Activated naive CD4-positive, alpha-beta T cell treated with anti-CD3 and anti-CD28 coated beads, Interleukin-2, amount 10 ng/mL, durations not matched to agents 7 days and 5 days (primary cell): ENCODE measurements around the gene CUL9.

Experiments
- CTCF ChIA-PET: fragments of 350-600 bp; sonication (Branson Sonifier 250); formaldehyde crosslinking; loops from one replicate; lab custom pipeline; 2021; ENCODE audit warnings: antibody characterized with exemption; lab: Charles Lee
- DNase-seq: peaks from one replicate; pipeline ENCODE4 v3.0.0-alpha.2; 2020
- H3K27ac Mint-ChIP-seq: one replicate; pipeline ENCODE4 v1.8.0; 2021; ENCODE audit warnings: mild to moderate bottlenecking, moderate library complexity, mixed read lengths
- H3K27me3 Mint-ChIP-seq: one replicate; pipeline ENCODE4 v1.8.0; 2021; ENCODE audit warnings: mild to moderate bottlenecking, mixed read lengths
- H3K36me3 Mint-ChIP-seq: one replicate; pipeline ENCODE4 v1.8.0; 2021; ENCODE audit warnings: mixed read lengths
- H3K4me1 Mint-ChIP-seq: one replicate; pipeline ENCODE4 v1.8.0; 2021; ENCODE audit warnings: mixed read lengths
- H3K4me3 Mint-ChIP-seq: one replicate; pipeline ENCODE4 v1.8.0; 2021; ENCODE audit warnings: mild to moderate bottlenecking, moderate library complexity, mixed read lengths
- H3K9me3 Mint-ChIP-seq: one replicate; pipeline ENCODE4 v1.8.0; 2021; ENCODE audit warnings: mixed read lengths

CUL9 gene

DNA sequence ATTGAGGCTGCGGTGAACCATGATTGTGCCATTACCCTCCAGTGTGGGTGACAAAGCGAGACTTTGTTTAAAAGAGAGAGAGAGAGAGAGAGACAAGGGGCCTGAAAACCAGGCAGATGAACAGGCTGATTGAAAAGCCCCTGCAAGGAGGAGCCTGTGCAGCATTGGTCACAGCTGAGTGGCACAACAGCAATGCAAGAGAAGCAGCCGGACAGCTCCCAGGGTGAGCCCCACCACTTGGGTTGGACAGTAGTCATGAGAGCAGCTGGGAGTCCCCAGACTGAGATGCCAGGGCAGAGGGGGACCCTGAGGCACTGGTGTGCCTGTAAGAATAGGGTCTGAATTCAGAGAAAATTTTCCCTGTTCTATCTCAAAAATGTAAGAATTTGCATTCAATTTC, 37.1 kb downstream of the CUL9 start:
- Mint-ChIP-seq H3K36me3 (peaks cover 26% of the 10 kb centered on the region), H3K27ac (no peak overlapping the region)

DNA sequence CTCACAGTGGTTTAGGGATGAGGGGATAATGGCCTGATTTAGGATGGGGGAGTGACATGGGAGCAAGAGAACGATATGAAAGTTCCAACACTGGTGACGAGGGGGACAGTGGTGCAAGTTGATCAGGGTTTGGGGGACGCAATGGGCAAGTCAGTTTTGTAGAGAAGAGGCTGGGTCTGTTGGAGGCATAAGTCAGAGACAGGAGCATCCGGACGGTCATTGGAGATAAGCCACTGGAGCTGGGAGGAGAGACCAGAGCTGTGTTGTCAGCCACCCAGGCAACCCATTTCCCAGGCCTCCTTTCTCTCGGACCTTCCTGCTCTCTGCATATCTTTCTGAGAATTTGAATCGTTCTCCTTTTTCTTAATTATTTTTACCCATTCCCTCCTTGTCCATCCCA, 37.8 kb downstream of the CUL9 start:
- Mint-ChIP-seq H3K36me3 (peaks cover 32% of the 10 kb centered on the region), H3K9me3 (no peaks in the 10 kb centered on the region), H3K27ac (no peak overlapping the region), H3K4me3 (no peak overlapping the region), H3K4me1 (peaks cover 22% of the 10 kb centered on the region), H3K27me3 (no peaks in the 10 kb centered on the region)
- DNase-seq: no peak
- CTCF ChIA-PET: no interaction called here

More for the DNA sequence above, 37.1 kb downstream of the CUL9 start:
- Mint-ChIP-seq H3K9me3 (no peaks in the 10 kb centered on the region), H3K27me3 (no peaks in the 10 kb centered on the region), H3K4me3 (no peak overlapping the region), H3K4me1 (peaks cover 15% of the 10 kb centered on the region)
- CTCF ChIA-PET: no interaction called here
- no peak for DNase-seq

DNA sequence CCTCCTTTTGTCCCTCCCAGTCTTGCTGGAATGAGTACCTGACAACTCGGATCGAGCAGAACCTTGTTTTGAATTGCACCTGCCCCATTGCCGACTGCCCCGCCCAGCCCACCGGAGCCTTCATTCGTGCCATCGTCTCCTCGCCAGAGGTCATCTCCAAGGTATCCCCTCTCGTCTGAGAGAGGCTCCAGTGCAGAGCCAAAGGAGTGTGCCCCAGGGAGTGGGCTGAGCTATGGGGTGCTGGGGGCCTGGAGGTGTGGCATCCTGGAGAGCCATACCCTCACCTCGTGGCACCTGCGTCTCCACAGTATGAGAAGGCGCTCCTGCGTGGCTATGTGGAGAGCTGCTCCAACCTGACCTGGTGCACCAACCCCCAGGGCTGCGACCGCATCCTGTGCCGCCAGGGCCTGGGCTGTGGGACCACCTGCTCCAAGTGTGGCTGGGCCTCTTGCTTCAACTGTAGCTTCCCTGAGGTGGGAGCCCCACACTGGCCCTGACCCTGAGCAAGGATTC, 38.5 kb downstream of the CUL9 start:
- Mint-ChIP-seq H3K27ac (no peak overlapping the region), H3K36me3 (peaks cover 30% of the 10 kb centered on the region), H3K27me3 (no peaks in the 10 kb centered on the region), H3K4me3 (no peak overlapping the region), H3K9me3 (no peaks in the 10 kb centered on the region), H3K4me1 (peaks cover 26% of the 10 kb centered on the region)
- CTCF ChIA-PET: interaction anchor here (0.6 kb wide), 1 partner anchor 43 kb away, joined by 5 read pairs; no protein-coding TSS in a partner anchor
- DNase-seq: no peak

GRCh38 chr6:43221046-43221972, 39.3 kb downstream of the CUL9 start:
- no peak overlapping the region for H3K4me3 Mint-ChIP-seq
- H3K9me3 Mint-ChIP-seq: no peaks in the 10 kb centered on the region
- peak overlapping the region; percentile 70 for H3K27ac Mint-ChIP-seq
- peaks cover 34% of the 10 kb centered on the region for H3K4me1 Mint-ChIP-seq
- DNase-seq: no peak
- H3K36me3 Mint-ChIP-seq: peaks cover 32% of the 10 kb centered on the region
- CTCF ChIA-PET: interaction anchor here (0.6 kb wide), 1 partner anchor 43 kb away, joined by 5 read pairs; no protein-coding TSS in a partner anchor
- H3K27me3 Mint-ChIP-seq: no peaks in the 10 kb centered on the region

DNA sequence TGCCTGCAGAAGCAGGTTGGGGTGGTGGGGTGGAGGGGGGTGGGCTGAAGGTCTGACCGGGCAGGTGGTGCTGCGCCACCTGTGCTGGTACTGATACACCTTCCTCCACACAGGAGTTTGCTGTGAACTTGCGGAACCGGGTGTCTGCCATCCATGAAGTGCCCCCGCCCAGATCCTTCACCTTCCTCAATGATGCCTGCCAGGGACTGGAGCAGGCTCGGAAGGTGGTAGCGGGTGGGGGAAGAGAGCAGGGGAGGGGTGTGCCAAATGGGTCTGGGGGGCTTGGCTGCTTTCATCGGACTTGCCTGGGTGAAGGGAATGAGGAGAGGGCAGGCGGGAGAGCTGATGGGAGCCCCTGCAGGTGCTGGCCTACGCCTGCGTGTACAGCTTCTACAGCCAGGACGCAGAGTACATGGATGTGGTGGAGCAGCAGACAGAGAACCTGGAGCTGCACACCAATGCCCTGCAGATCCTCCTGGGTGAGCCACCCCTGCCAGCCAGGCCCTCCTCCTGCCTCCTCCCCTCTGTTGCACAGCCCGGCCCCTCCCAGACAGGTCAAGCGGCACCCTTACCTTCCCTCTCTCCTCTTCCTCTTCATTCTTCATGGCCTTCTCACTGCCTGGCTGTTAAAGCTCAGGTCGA, 40.5 kb downstream of the CUL9 start:
- H3K9me3 Mint-ChIP-seq: no peaks in the 10 kb centered on the region
- H3K27ac Mint-ChIP-seq: peak overlapping the region; percentile 97
- H3K27me3 Mint-ChIP-seq: no peaks in the 10 kb centered on the region
- peaks cover 32% of the 10 kb centered on the region for H3K36me3 Mint-ChIP-seq
- DNase-seq: no peak
- no peak overlapping the region for H3K4me3 Mint-ChIP-seq
- peaks cover 42% of the 10 kb centered on the region for H3K4me1 Mint-ChIP-seq
- CTCF ChIA-PET: no interaction called here

GRCh38 chr6:43223175-43223574, 41.2 kb downstream of the CUL9 start:
- CTCF ChIA-PET: interaction anchor here (0.9 kb wide), 1 partner anchor 24 kb away, joined by 3 read pairs; no protein-coding TSS in a partner anchor
- peaks cover 30% of the 10 kb centered on the region for H3K36me3 Mint-ChIP-seq
- DNase-seq: no peak
- no peaks in the 10 kb centered on the region for H3K27me3 Mint-ChIP-seq
- no peaks in the 10 kb centered on the region for H3K9me3 Mint-ChIP-seq
- H3K27ac Mint-ChIP-seq: peak overlapping the region; percentile 97
- H3K4me3 Mint-ChIP-seq: no peak overlapping the region
- peaks cover 48% of the 10 kb centered on the region for H3K4me1 Mint-ChIP-seq

- DNase-seq: no peak
- CTCF ChIA-PET: no interaction called here
- Mint-ChIP-seq H3K36me3 (peaks cover 30% of the 10 kb centered on the region), H3K27ac (peak overlapping the region; percentile 97), H3K4me1 (peaks cover 61% of the 10 kb centered on the region), H3K4me3 (no peak overlapping the region), H3K9me3 (no peaks in the 10 kb centered on the region), H3K27me3 (peaks cover 12% of the 10 kb centered on the region)
Observed at GRCh38 chr6:43226192-43226851, 44.3 kb downstream of the CUL9 start.

GRCh38 chr6:43228951-43229802, 47.2 kb downstream of the CUL9 start, which contains the start of gene DNPH1:
Gene DNPH1, minus strand, starts transcription at chr6:43229481. Its CDS starts 25 bp downstream, at chr6:43229456.
- peak within 1 kb of the TSS; percentile 84 for H3K27ac Mint-ChIP-seq
- CTCF ChIA-PET: interaction anchor here (0.6 to 3.5 kb wide), 20 partner anchors 9 to 278 kb away, joined by 3 to 18 read pairs (median 4); partner anchors contain the start of gene TJAP1
- H3K4me3 Mint-ChIP-seq: peak within 1 kb of the TSS; percentile 84
- peaks cover 46% of the 10 kb centered on the region for H3K4me1 Mint-ChIP-seq
- DNase-seq: peak; percentile 83
- no peaks in the 10 kb centered on the region for H3K9me3 Mint-ChIP-seq
- peaks cover 22% of the 10 kb centered on the region for H3K36me3 Mint-ChIP-seq
- peaks cover 31% of the 10 kb centered on the region for H3K27me3 Mint-ChIP-seq

DNA sequence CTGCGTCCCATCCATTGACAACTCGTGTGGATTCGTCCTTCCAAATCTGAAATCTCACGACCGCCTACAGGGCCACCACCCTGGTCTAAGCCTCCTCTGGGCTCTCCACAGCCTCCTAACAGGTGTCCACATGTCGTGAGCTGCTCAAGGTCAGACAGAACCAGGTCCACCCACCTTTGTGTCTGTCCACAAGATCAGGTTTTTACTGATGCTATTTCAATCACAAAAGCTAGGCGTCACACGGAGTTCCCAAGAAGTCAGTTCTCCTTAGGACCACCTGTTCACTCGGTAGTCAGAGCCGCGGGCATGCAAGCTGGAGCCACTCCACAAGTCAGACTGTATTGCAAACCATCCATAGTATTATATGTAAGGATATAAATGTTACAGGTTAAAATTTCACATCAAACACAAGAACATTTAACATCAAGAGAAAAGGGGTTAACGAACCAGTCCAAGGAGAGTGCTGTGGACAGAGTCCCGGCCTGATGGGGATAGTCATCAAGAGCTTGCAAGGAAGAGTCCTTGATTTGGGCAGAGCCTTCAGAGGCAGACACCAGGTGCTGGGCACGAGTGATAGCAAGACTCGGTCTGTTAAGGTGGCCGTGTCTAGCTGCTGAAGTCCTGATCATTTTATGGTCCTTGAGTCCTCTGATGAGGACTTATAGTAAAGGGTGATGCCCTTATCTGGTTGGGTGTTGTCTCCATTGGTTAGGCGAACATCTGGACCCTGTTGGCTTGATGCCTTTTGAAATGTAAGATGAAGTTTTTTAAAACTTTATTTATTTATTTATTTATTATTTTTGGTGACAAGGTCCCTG, 48.0 kb downstream of the CUL9 start:
- peaks cover 40% of the 10 kb centered on the region for H3K4me1 Mint-ChIP-seq
- CTCF ChIA-PET: interaction anchor here (1.0 to 3.5 kb wide), 16 partner anchors 8 to 277 kb away, joined by 3 to 18 read pairs (median 4); no protein-coding TSS in a partner anchor
- peak overlapping the region; percentile 83 for H3K4me3 Mint-ChIP-seq
- peak overlapping the region; percentile 65 for H3K27ac Mint-ChIP-seq
- peaks cover 31% of the 10 kb centered on the region for H3K27me3 Mint-ChIP-seq
- DNase-seq: no peak
- H3K9me3 Mint-ChIP-seq: no peaks in the 10 kb centered on the region
- peaks cover 18% of the 10 kb centered on the region for H3K36me3 Mint-ChIP-seq

- CTCF ChIA-PET: interaction anchor here (1.2 to 3.5 kb wide), 4 partner anchors 11 to 276 kb away, joined by 3 to 17 read pairs (median 8); no protein-coding TSS in a partner anchor
Observed at GRCh38 chr6:43231053-43231452, 49.1 kb downstream of the CUL9 start.

DNA sequence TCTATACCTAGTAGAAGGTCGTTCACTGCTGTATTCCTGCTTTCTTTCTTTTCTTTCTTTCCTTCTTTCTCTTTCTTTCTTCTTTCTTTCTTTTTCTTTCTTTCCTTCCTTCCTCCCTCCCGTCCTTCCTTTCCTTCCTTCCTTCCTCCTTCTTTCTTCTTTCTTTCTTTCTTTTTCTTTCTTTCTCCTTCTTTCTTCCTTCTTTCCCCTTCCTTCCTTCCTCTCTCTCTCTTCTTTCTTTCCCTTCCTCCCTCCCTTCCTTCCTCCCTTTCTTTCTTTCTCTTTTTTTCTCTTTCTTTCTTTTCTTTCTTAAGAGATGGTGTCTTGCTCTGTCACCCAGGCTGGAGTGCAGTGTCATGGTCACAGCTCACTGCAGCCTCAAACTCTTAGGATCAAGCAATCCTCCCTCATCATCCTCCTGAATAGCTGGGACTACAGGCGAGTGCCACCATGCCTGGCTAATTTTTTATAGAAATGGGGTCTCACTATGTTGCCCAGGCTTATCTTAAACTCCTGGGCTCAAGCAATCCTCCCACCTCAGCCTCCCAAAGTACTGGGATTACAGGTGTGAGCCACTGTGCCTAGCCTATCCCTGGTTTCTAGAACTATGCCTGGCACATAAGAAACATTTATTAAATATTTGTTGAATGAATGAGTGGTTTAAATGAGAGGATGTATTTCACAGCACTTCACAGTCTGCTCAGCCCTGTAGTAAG, 49.9 kb downstream of the CUL9 start:
- Mint-ChIP-seq H3K27ac (no peak overlapping the region), H3K4me3 (no peak overlapping the region), H3K27me3 (peaks cover 35% of the 10 kb centered on the region), H3K9me3 (no peaks in the 10 kb centered on the region), H3K36me3 (peaks cover 4% of the 10 kb centered on the region), H3K4me1 (peaks cover 22% of the 10 kb centered on the region)
- CTCF ChIA-PET: interaction anchor here (3.5 kb wide), 1 partner anchor 275 kb away, joined by 17 read pairs; no protein-coding TSS in a partner anchor
- no peak for DNase-seq

More at GRCh38 chr6:43231053-43231452, 49.1 kb downstream of the CUL9 start:
- DNase-seq: no peak
- H3K4me3 Mint-ChIP-seq: no peak overlapping the region
- H3K27me3 Mint-ChIP-seq: peaks cover 31% of the 10 kb centered on the region
- peaks cover 30% of the 10 kb centered on the region for H3K4me1 Mint-ChIP-seq
- H3K36me3 Mint-ChIP-seq: peaks cover 11% of the 10 kb centered on the region
- no peak overlapping the region for H3K27ac Mint-ChIP-seq
- H3K9me3 Mint-ChIP-seq: no peaks in the 10 kb centered on the region

GRCh38 chr6:43235841-43236240, 53.8 kb downstream of the CUL9 start:
- H3K27me3 Mint-ChIP-seq: peaks cover 57% of the 10 kb centered on the region
- no peak for DNase-seq
- no peak overlapping the region for H3K27ac Mint-ChIP-seq
- CTCF ChIA-PET: no interaction called here
- H3K4me3 Mint-ChIP-seq: no peak overlapping the region
- H3K4me1 Mint-ChIP-seq: peaks cover 2% of the 10 kb centered on the region
- peaks cover 2% of the 10 kb centered on the region for H3K9me3 Mint-ChIP-seq
- peaks cover 1% of the 10 kb centered on the region for H3K36me3 Mint-ChIP-seq
